HepG2 (cell line): Measurements from ENCODE around the gene SMIM1. TPM values are rescaled to one million over a fixed set of nuclear protein-coding genes. Genes with fewer than 3 reads are reported as not detected.

Source experiments
- ATAC-seq: fragments of 200-7000 bp; cut with Tn5 transposase; 3 replicates; pipeline ENCODE4 v1.9.1; 2020; ENCODE audit warnings: mild to moderate bottlenecking, moderate library complexity
- BruUV-seq: library from RNA; stranded (reverse); fragments of 400-500 nt; replicated peaks from 2 replicates; lab custom pipeline; 2021; lab: Mats Ljungman, UMichigan
- CTCF ChIA-PET: fragments of 300-600 bp; formaldehyde crosslinking; extraction: SDS; loops from one replicate; lab custom pipeline; 2021; ENCODE audit warnings: low total read pairs, inconsistent platforms, low intra/inter-chr PET ratio; lab: Yijun Ruan, JAX
- POLR2A ChIA-PET: fragments of 350-600 bp; sonication (Branson Sonifier 250); formaldehyde crosslinking; loops from one replicate; lab custom pipeline; 2020; ENCODE audit warnings: antibody characterized with exemption, inconsistent platforms; lab: Yijun Ruan, JAX
- DNase-seq: peaks from one replicate; pipeline ENCODE4 v3.0.0-alpha.2; 2015; ENCODE audit warnings: low spot score
- FAIRE-seq: peaks from 3 replicates; lab custom pipeline; 2011; peaks lifted over from hg19 to GRCh38; lab: Jason Lieb, UNC
- H2AFZ ChIP-seq: one replicate; pipeline ENCODE4 v1.6.1; 2011; ENCODE audit warnings: low read length, inconsistent platforms
- H3K27ac ChIP-seq: fragments of 300-600 bp; 3 replicates; pipeline ENCODE4 v1.8.0; 2011; ENCODE audit warnings: mixed run types, mild to moderate bottlenecking, mixed read lengths, low read length, inconsistent platforms; ENCODE audit not compliant: insufficient read depth; ENCODE audit errors: extremely low read length
- H3K27me3 ChIP-seq, 2 experiments: fragments of 200-600 bp in 1 of 2; 2 replicates in 1 of 2; 3 replicates in 1 of 2; pipeline versions ENCODE4 v1.6.0 to v1.8.0; 2011; ENCODE audit warnings: low read length in 2 of 2, mild to moderate bottlenecking in 2 of 2, moderate library complexity in 2 of 2, inconsistent platforms in 1 of 2; ENCODE audit not compliant: insufficient read depth in 2 of 2, control insufficient read depth in 1 of 2
- H3K36me3 ChIP-seq, 2 experiments: fragments of 200-600 bp in 1 of 2; replicated peaks in 1 of 2; 2 replicates in 1 of 2; 3 replicates in 1 of 2; pipeline versions ENCODE4 v1.5.1 to v1.8.0; 2011; ENCODE audit warnings: low read length in 2 of 2, inconsistent platforms in 1 of 2; ENCODE audit not compliant: insufficient read depth in 2 of 2, control insufficient read depth in 1 of 2
- H3K4me1 ChIP-seq: 2 replicates; pipeline ENCODE4 v1.5.1; 2012; ENCODE audit warnings: low read length, inconsistent platforms; ENCODE audit not compliant: insufficient read depth
- H3K4me2 ChIP-seq: 2 replicates; pipeline ENCODE4 v1.6.0; 2011; ENCODE audit warnings: low read depth, low read length, inconsistent platforms
- H3K4me3 ChIP-seq, 3 experiments: fragments of 200-600 bp in 1 of 3; sonication (generic), shearing (Covaris generic) in 1 of 3; replicated peaks in 1 of 3; 2 replicates each; pipeline ENCODE4 v1.5.1; 2011 to 2016; ENCODE audit warnings: low read length in 3 of 3, inconsistent platforms in 2 of 3, low read depth in 2 of 3, mild to moderate bottlenecking in 2 of 3, control low read depth in 1 of 3, mixed read lengths in 1 of 3; ENCODE audit not compliant: insufficient read depth in 1 of 3
- H3K79me2 ChIP-seq: one replicate; pipeline ENCODE4 v1.6.1; 2011; ENCODE audit warnings: low read length, inconsistent platforms; ENCODE audit not compliant: insufficient read depth
- H3K9ac ChIP-seq: 2 replicates; pipeline ENCODE4 v1.6.0; 2011; ENCODE audit warnings: mild to moderate bottlenecking, low read depth, low read length, inconsistent platforms; ENCODE audit not compliant: insufficient read depth
- H3K9me3 ChIP-seq: 2 replicates; pipeline ENCODE4 v1.5.1; 2012; ENCODE audit warnings: mild to moderate bottlenecking, low read length
- H4K20me1 ChIP-seq: 2 replicates; pipeline ENCODE4 v1.6.0; 2011; ENCODE audit warnings: inconsistent platforms, mild to moderate bottlenecking, low read length, moderate library complexity; ENCODE audit not compliant: insufficient read depth
- ELF1 ChIP-seq: sonication (generic); formaldehyde crosslinking; IDR thresholded peaks from 2 replicates; pipeline ENCODE4 v1.4.0; 2020; ENCODE audit warnings: missing genetic modification reagents
- ELF3 ChIP-seq: IDR thresholded peaks from 2 replicates; pipeline ENCODE4 v1.6.1; 2016; ENCODE audit warnings: missing genetic modification reagents, missing compliant biosample characterization
- GABPB1 ChIP-seq: IDR thresholded peaks from 2 replicates; pipeline ENCODE4 v1.6.1; 2016; ENCODE audit warnings: mild to moderate bottlenecking, missing genetic modification reagents, moderate library complexity, missing compliant biosample characterization
- GATAD2A ChIP-seq: IDR thresholded peaks from 2 replicates; pipeline ENCODE4 v1.6.1; 2016
- MXD1 ChIP-seq: sonication (generic); formaldehyde crosslinking; IDR thresholded peaks from 2 replicates; pipeline ENCODE4 v1.4.0; 2020; ENCODE audit warnings: mild to moderate bottlenecking, missing genetic modification reagents
- NKX3-1 ChIP-seq: sonication (generic); formaldehyde crosslinking; IDR thresholded peaks from 2 replicates; pipeline ENCODE4 v1.5.0; 2020; ENCODE audit warnings: missing genetic modification reagents
- RCOR2 ChIP-seq: IDR thresholded peaks from 2 replicates; pipeline ENCODE4 v1.6.1; 2016; ENCODE audit warnings: missing biosample characterization, missing genetic modification reagents
- SRY ChIP-seq: sonication (generic); formaldehyde crosslinking; IDR thresholded peaks from 2 replicates; pipeline ENCODE4 v1.8.0; 2022; ENCODE audit warnings: mild to moderate bottlenecking, missing genetic modification reagents
- ZBTB33 ChIP-seq: sonication (generic); formaldehyde crosslinking; IDR thresholded peaks from 2 replicates; pipeline ENCODE4 v1.4.0; 2020; ENCODE audit warnings: missing genetic modification reagents
- ZC3H13 ChIP-seq: sonication (generic); formaldehyde crosslinking; IDR thresholded peaks from 2 replicates; pipeline ENCODE4 v1.8.1; 2023; ENCODE audit warnings: mild to moderate bottlenecking, missing genetic modification reagents, moderate library complexity
- ZFP91 ChIP-seq: sonication (generic); formaldehyde crosslinking; IDR thresholded peaks from 2 replicates; pipeline ENCODE4 v1.9.0; 2022; ENCODE audit warnings: missing genetic modification reagents, mild to moderate bottlenecking, borderline replicate concordance
- ZNF225 ChIP-seq: sonication (generic); formaldehyde crosslinking; IDR thresholded peaks from 2 replicates; pipeline ENCODE4 v1.4.0; 2020; ENCODE audit warnings: mild to moderate bottlenecking, missing genetic modification reagents
- ZNF317 ChIP-seq: sonication (generic); formaldehyde crosslinking; IDR thresholded peaks from 2 replicates; pipeline ENCODE4 v1.5.0; 2020; ENCODE audit warnings: mild to moderate bottlenecking, missing genetic modification reagents
- ZNF33B ChIP-seq: sonication (generic); formaldehyde crosslinking; IDR thresholded peaks from 2 replicates; pipeline ENCODE4 v1.5.1; 2020; ENCODE audit warnings: mild to moderate bottlenecking, missing genetic modification reagents
- ZNF589 ChIP-seq: sonication (generic); formaldehyde crosslinking; conservative IDR thresholded peaks from 2 replicates; pipeline ENCODE4 v1.8.0; 2022; ENCODE audit warnings: mild to moderate bottlenecking, moderate library complexity, missing genetic modification reagents
- ZNF784 ChIP-seq: sonication (generic); formaldehyde crosslinking; IDR thresholded peaks from 2 replicates; pipeline ENCODE4 v1.5.1; 2020; ENCODE audit warnings: missing genetic modification reagents, mild to moderate bottlenecking, borderline replicate concordance
- ZSCAN31 ChIP-seq: sonication (generic); formaldehyde crosslinking; IDR thresholded peaks from 2 replicates; pipeline ENCODE4 v1.5.0; 2020; ENCODE audit warnings: low read depth, mild to moderate bottlenecking, missing genetic modification reagents
- WGBS: methylation state at CpG from one replicate; pipeline ENCODE4 v1.1.6; 2017; ENCODE audit warnings: low lambda C conversion rate; 5-methylcytosine and 5-hydroxymethylcytosine counted together
- in situ Hi-C: cut with HindIII; loops from 2 replicates; pipeline ENCODE4 v1.10.0; 2017; ENCODE audit warnings: low pct_unique_long_range_greater_than_20kb; ENCODE audit not compliant: extremely low pct_ligation_motif_present
- intact Hi-C: fragments of 100-400 bp; cut with micrococcal nuclease; formaldehyde crosslinking; loops from one replicate; pipeline ENCODE4 v1.10.0; 2022; ENCODE audit not compliant: unreplicated experiment
- polyA plus RNA-seq, 8 experiments: library from polyadenylated mRNA; depleted of rRNA in 3 of 8; stranded (reverse) in 7 of 8; unstranded in 1 of 8; fragments of >200 nt; fragmentation: Illumina TruSeq in 4 of 8; extraction: Trizol in 4 of 8; gene quantifications; 2 replicates each; pipeline versions ENCODE4 v1.2.1 to v1.2.3, GENCODE V29; 2011 to 2016; ENCODE audit warnings: low read depth in 4 of 8, missing spikeins in 1 of 8, mixed read lengths in 1 of 8; ENCODE audit not compliant: insufficient read depth in 1 of 8
- total RNA-seq, 5 experiments: library from RNA; depleted of rRNA; stranded (reverse); fragments of >200 nt; fragmentation: Illumina TruSeq; extraction: Trizol; gene quantifications; 2 replicates each; pipeline ENCODE4 v1.2.3, GENCODE V29; 2016; ENCODE audit warnings: low read depth in 1 of 5

SMIM1 gene
- total and polyA plus RNA-seq, 2 of the 13 experiments (the other 11 are each of a cell fraction or from before 2014, with no cell fraction given), result 12.4 to 56.3 TPM

GRCh38 chr1:3746389-3746829, 26.1 kb upstream of the SMIM1 start:
- Histone ChIP-seq H4K20me1 (no peaks in the 10 kb centered on the region), H2AFZ (no peak overlapping the region), H3K4me2 (peak overlapping the region; percentile 85), H3K27ac (no peak overlapping the region), H3K36me3 (peaks cover 3 to 18% of the 10 kb centered on the region in 2 experiments; a peak in 4 of 5 replicates), H3K4me1 (peaks cover 31% of the 10 kb centered on the region), H3K27me3 (peaks cover 3 to 8% of the 10 kb centered on the region in 2 experiments; a peak in 3 of 5 replicates), H3K9me3 (no peaks in the 10 kb centered on the region), H3K9ac (peak overlapping the region; percentile 78), H3K4me3 (peak overlapping the region; percentile 72 to 96 (median 84)), H3K79me2 (peaks cover 6% of the 10 kb centered on the region)
- in situ Hi-C loops (no loop called here), intact Hi-C loops (no loop called here)
- no peak for TF ChIP-seq GABPB1 (CRISPR knock-in tag)
- no peak for TF ChIP-seq ZNF784
- TF ChIP-seq ELF3 (CRISPR knock-in tag), result no peak
- TF ChIP-seq ZC3H13, result 0 out of 2 replicates have a peak, but pooled peaks have one; percentile 21
- 0 out of 2 replicates have a peak, but pooled peaks have one; percentile 48 for TF ChIP-seq SRY (CRISPR knock-in tag)
- no peak for TF ChIP-seq ZNF317 (CRISPR knock-in tag)
- no peak for TF ChIP-seq NKX3-1
- 0 out of 2 replicates have a peak, but pooled peaks have one; percentile 9 for TF ChIP-seq ZNF225 (CRISPR knock-in tag)
- TF ChIP-seq ZBTB33 (CRISPR knock-in tag), result peak; percentile 29; the same call in 1 of the 2 replicates
- TF ChIP-seq ELF1 (CRISPR knock-in tag), result no peak
- 0 out of 2 replicates have a peak, but pooled peaks have one; percentile 47 for TF ChIP-seq ZFP91 (CRISPR knock-in tag)
- TF ChIP-seq RCOR2 (CRISPR knock-in tag), result no peak
- no peak for TF ChIP-seq GATAD2A
- TF ChIP-seq ZNF589 (CRISPR knock-in tag), result 0 out of 2 replicates have a peak, but pooled peaks have one; percentile 21
- TF ChIP-seq ZNF33B (CRISPR knock-in tag), result no peak
- 0 out of 2 replicates have a peak, but pooled peaks have one; percentile 2 for TF ChIP-seq MXD1 (CRISPR knock-in tag)
- TF ChIP-seq ZSCAN31, result 0 out of 2 replicates have a peak, but pooled peaks have one; percentile 17
- ChIA-PET CTCF (no interaction called here), POLR2A (no interaction called here)
- no TSS peak for BruUV-seq
- FAIRE-seq (no peak), DNase-seq (no peak), ATAC-seq (peak; percentile 35)
- WGBS, result 56% methylated on average over 5 of the region's 35 CpGs
